Kidney (tissue), 14 donors: ENCODE results near the gene KRTAP5-1. TPM values are rescaled to one million over a fixed set of nuclear protein-coding genes. Genes with fewer than 3 reads are reported as not detected.

Experiments used
- DNase-seq, 5 donors: peaks; one replicate each; pipeline ENCODE4 v3.0.0-alpha.2; 2013 to 2020
- FAIRE-seq: peaks from 2 replicates; lab custom pipeline; 2012; peaks lifted over from hg19 to GRCh38; lab: Jason Lieb, UNC
- H3K27ac ChIP-seq, 2 donors: one replicate each; pipeline ENCODE4 v1.7.0; 2013; ENCODE audit warnings: low read depth in 2 of 2, low read length in 2 of 2, inconsistent platforms in 1 of 2
- H3K27me3 ChIP-seq: one replicate; pipeline ENCODE4 v1.7.1; 2013; ENCODE audit warnings: low read length, inconsistent platforms; ENCODE audit not compliant: control insufficient read depth, insufficient read depth
- H3K36me3 ChIP-seq, 3 donors: one replicate each; pipeline versions ENCODE4 v1.7.0 to v1.7.1; 2013; ENCODE audit warnings: low read length in 3 of 3, control low read depth in 1 of 3, inconsistent platforms in 1 of 3; ENCODE audit not compliant: insufficient read depth in 3 of 3, control insufficient read depth in 2 of 3
- H3K4me1 ChIP-seq, 3 donors: one replicate each; pipeline versions ENCODE4 v1.7.0 to v1.7.1; 2013; ENCODE audit warnings: low read length in 3 of 3, inconsistent platforms in 1 of 3, low read depth in 1 of 3; ENCODE audit not compliant: control insufficient read depth in 2 of 3, insufficient read depth in 2 of 3
- H3K4me3 ChIP-seq, 3 donors: one replicate each; pipeline versions ENCODE4 v1.7.0 to v1.8.1; 2013; ENCODE audit warnings: low read length in 3 of 3, control low read depth in 1 of 3, inconsistent platforms in 1 of 3
- H3K9ac ChIP-seq, 3 donors: one replicate each; pipeline versions ENCODE4 v1.7.0 to v1.7.1; 2013; ENCODE audit warnings: low read length in 3 of 3, control low read depth in 1 of 3, inconsistent platforms in 1 of 3
- H3K9me3 ChIP-seq, 3 donors: one replicate each; pipeline versions ENCODE4 v1.7.0 to v1.7.1; 2013; ENCODE audit warnings: low read length in 3 of 3, control low read depth in 1 of 3, inconsistent platforms in 1 of 3; ENCODE audit not compliant: control insufficient read depth in 2 of 3, insufficient read depth in 1 of 3
- intact Hi-C: fragments of 100-400 bp; cut with DNase I; formaldehyde crosslinking; loops from one replicate; pipeline ENCODE4 v1.11.1; 2022
- polyA plus RNA-seq: library from polyadenylated mRNA; stranded (reverse); fragments of 350-450 nt; fragmentation: Illumina TruSeq; extraction: RNeasy Lipid Tissue Mini Kit (QIAGEN cat#74804); gene quantifications from one replicate; pipeline ENCODE4 v1.2.3, GENCODE V29; 2014; ENCODE audit warnings: low read depth, low replicate concordance; ENCODE audit not compliant: insufficient read depth
- total RNA-seq: library from RNA; stranded (reverse); fragmentation: NEBNext Ultra II Directional; extraction: Animal tissue kit (Norgen Biotek cat#: 25700); gene quantifications from one replicate; pipeline ENCODE4 v1.2.1, GENCODE V29; 2021
- TF ChIP-seq, protein P1 (sequence below): IDR thresholded peaks from 3 replicates; pipeline ENCODE4 v1.5.1; 2012; ENCODE audit warnings: mild to moderate bottlenecking, moderate library complexity, borderline replicate concordance; ENCODE audit not compliant: insufficient read depth; ENCODE audit errors: extremely low read depth
- donor health status: control.
- donor health status: control.
- donor health status: control.
- donor health status: control.
- donor health status: control.
- donor health status: DM: yes; HTN: yes; CAD: no.
- donor health status: Normal renal cell carcinoma (clear cell type).

KRTAP5-1 gene
- total and polyA plus RNA-seq, 2 donors from 2014 or later = not detected

DNA sequence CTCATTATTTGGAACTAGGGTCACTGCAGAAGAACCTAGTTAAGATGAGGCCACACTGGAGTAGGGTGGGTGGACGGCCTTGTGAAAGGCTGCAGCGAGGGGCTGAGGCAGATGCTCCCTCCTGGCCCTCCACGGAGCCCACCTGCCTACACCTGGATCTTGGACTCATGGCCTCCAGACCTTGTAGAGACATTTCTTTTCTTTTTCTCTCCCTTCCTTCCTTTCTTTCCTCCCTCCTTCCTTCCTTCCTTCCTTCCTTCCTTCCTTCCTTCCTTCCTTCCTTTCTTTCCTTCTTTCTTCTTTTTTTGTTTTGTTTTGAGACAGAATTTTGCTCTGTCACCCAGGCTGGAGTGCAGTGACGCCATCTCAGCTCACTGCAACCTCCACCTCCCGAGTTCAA, 39.7 kb downstream of the KRTAP5-1 start:
- no peaks in the 10 kb centered on the region for H3K36me3 ChIP-seq
- no peaks in the 10 kb centered on the region for H3K9me3 ChIP-seq
- TF ChIP-seq, protein P1, sequence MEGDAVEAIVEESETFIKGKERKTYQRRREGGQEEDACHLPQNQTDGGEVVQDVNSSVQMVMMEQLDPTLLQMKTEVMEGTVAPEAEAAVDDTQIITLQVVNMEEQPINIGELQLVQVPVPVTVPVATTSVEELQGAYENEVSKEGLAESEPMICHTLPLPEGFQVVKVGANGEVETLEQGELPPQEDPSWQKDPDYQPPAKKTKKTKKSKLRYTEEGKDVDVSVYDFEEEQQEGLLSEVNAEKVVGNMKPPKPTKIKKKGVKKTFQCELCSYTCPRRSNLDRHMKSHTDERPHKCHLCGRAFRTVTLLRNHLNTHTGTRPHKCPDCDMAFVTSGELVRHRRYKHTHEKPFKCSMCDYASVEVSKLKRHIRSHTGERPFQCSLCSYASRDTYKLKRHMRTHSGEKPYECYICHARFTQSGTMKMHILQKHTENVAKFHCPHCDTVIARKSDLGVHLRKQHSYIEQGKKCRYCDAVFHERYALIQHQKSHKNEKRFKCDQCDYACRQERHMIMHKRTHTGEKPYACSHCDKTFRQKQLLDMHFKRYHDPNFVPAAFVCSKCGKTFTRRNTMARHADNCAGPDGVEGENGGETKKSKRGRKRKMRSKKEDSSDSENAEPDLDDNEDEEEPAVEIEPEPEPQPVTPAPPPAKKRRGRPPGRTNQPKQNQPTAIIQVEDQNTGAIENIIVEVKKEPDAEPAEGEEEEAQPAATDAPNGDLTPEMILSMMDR = no peak
- H3K27ac ChIP-seq = no peak overlapping the region
- intact Hi-C loops = no loop called here
- no peak overlapping the region for H3K4me3 ChIP-seq
- FAIRE-seq = no peak
- H3K27me3 ChIP-seq = peaks cover 14% of the 10 kb centered on the region
- peaks cover 0 to 7% (median 0%) of the 10 kb centered on the region in 3 donors for H3K4me1 ChIP-seq
- no peak for DNase-seq
- H3K9ac ChIP-seq = no peak overlapping the region

DNA sequence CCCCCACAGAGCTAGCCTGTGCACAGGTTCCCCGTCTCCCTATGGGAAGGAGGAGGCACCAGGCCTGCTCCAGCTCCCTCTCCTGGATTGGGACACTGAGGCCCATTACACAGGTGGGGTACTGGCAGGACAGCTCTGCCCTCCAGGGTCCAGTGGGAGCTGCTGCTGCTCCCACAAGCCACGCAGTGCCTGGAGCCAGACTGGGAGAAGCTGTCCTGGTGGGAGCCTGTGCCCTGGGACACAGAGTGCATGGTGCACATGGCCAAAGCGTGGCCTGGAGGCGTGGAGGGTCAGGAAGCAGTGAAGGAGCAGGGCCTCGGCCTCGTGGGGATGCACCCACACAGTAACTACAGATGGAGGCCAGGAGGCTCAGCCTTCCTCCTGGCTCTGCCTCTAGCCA, 40.5 kb downstream of the KRTAP5-1 start:
- intact Hi-C loops = no loop called here
- Histone ChIP-seq H3K9ac (no peak overlapping the region), H3K9me3 (no peaks in the 10 kb centered on the region), H3K27me3 (peaks cover 14% of the 10 kb centered on the region), H3K4me3 (no peak overlapping the region), H3K27ac (no peak overlapping the region), H3K36me3 (no peaks in the 10 kb centered on the region), H3K4me1 (peaks cover 0 to 7% (median 0%) of the 10 kb centered on the region in 3 donors)
- FAIRE-seq (no peak), DNase-seq (peak in 1 of 5 donors; percentile 63)
- TF ChIP-seq, protein P1 = no peak

DNA sequence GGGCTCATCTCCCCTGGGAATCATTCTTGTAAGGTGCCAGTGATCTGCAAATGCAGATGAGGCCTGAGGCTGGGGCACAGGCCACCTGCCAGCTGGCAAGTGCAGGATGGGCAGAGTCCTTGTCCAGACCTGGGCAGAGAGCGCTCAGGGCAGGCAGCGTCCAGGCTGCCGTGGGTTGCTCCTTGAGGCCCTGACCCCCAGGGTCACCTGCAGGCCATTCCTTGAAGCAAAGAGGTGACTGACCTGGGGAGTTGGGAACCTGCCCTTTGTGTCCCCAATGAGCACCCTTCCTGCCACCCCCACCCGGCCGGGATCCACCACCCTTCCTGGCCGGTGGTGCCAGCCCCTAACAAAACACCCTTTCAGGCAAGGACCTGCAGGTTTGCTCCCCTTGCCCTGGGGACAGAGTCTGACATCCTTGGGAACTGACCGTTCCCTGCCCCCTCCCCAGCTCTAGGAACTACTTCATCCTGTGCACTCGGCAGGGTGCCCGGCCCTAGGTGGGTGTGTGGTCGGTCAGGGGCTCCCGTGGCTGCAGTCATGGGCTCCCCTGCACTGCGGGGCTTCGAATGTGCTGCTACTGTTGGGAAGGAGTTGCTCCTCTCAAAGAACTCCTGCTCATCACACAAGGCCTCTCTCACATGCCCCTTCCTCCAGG, 41.3 kb downstream of the KRTAP5-1 start:
- FAIRE-seq (no peak), DNase-seq (peak in 1 of 5 donors; percentile 55)
- Histone ChIP-seq H3K27ac (no peak overlapping the region), H3K4me3 (no peak overlapping the region), H3K9ac (no peak overlapping the region), H3K4me1 (peaks cover 0 to 3% (median 0%) of the 10 kb centered on the region in 3 donors), H3K27me3 (peaks cover 14% of the 10 kb centered on the region), H3K36me3 (no peaks in the 10 kb centered on the region), H3K9me3 (no peaks in the 10 kb centered on the region)
- intact Hi-C loops = no loop called here
- TF ChIP-seq, protein P1 = no peak

DNA sequence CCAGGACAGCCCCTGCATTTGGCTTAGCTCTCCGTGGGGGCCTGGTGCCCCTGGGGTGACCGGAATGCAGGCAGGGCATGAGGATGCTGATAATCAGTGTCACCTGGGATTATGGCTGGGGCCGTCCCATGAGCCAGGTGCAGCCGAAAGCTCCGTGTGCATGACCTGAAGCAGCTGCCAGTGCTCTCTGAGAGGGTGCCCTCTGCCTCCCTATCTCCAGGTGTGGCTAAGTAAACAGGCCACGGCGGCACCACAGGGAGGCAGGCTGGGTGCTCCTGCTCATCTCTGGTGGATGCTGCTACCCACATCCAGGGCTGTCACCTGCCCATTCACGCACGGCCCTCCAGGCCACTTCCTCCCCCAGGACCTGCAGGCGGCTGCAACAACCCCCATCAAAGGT, 42.8 kb downstream of the KRTAP5-1 start:
- no peak overlapping the region for H3K9ac ChIP-seq
- FAIRE-seq = no peak
- H3K4me1 ChIP-seq = peaks cover 0 to 3% (median 0%) of the 10 kb centered on the region in 3 donors
- TF ChIP-seq, protein P1 = no peak
- intact Hi-C loops = no loop called here
- H3K4me3 ChIP-seq = no peak overlapping the region
- H3K27me3 ChIP-seq = peaks cover 11% of the 10 kb centered on the region
- no peak overlapping the region for H3K27ac ChIP-seq
- no peaks in the 10 kb centered on the region for H3K9me3 ChIP-seq
- no peak for DNase-seq
- H3K36me3 ChIP-seq = no peaks in the 10 kb centered on the region
